OCI-LY7 (cell line): Measurements from ENCODE around the gene SYNRG. TPM values are rescaled to one million over a fixed set of nuclear protein-coding genes. Genes with fewer than 3 reads are reported as not detected.
A peak's percentile ranks its signal among the peaks of the same experiment; 100 is the strongest.

Experiments used
- BruUV-seq: library from RNA; stranded (reverse); fragments of 400-500 nt; replicated peaks from 2 replicates; lab custom pipeline; 2021; lab: Mats Ljungman, UMichigan
- CTCF ChIA-PET: fragments of 300-600 bp; sonication (Branson Sonifier 250); formaldehyde crosslinking; loops from one replicate; lab custom pipeline; 2022; ENCODE audit warnings: antibody characterized with exemption; ENCODE audit not compliant: unreplicated experiment; lab: Charles Lee
- POLR2A ChIA-PET: fragments of 300-600 bp; sonication (Branson Sonifier 250); formaldehyde crosslinking; loops from one replicate; lab custom pipeline; 2022; ENCODE audit warnings: antibody characterized with exemption; lab: Charles Lee
- DNase-seq: peaks from one replicate; pipeline ENCODE4 v3.0.0-alpha.2; 2015; ENCODE audit warnings: low spot score
- H2AFZ ChIP-seq: fragments of 200-600 bp; sonication (generic), shearing (Covaris generic); 2 replicates; pipeline ENCODE4 v1.6.1; 2014; ENCODE audit warnings: mild to moderate bottlenecking, antibody characterized with exemption, low read length, moderate library complexity
- H3K27ac ChIP-seq: fragments of 200-600 bp; sonication (generic); 2 replicates; pipeline ENCODE4 v1.5.1; 2014; ENCODE audit warnings: mixed run types, low read depth, mild to moderate bottlenecking, moderate library complexity, low read length, inconsistent platforms; ENCODE audit not compliant: poor library complexity, severe bottlenecking
- H3K36me3 ChIP-seq: fragments of 200-600 bp; sonication (generic); 2 replicates; pipeline ENCODE4 v1.6.1; 2014; ENCODE audit warnings: mild to moderate bottlenecking, antibody characterized with exemption, low read length, moderate library complexity, mixed read lengths; ENCODE audit not compliant: insufficient read depth
- H3K4me1 ChIP-seq: fragments of 200-600 bp; sonication (generic); 2 replicates; pipeline ENCODE4 v1.5.1; 2014; ENCODE audit warnings: mild to moderate bottlenecking, low read length; ENCODE audit not compliant: insufficient read depth, poor library complexity, severe bottlenecking
- H3K4me2 ChIP-seq: fragments of 200-600 bp; sonication (generic); 2 replicates; pipeline ENCODE4 v1.6.1; 2014; ENCODE audit warnings: mild to moderate bottlenecking, low read length
- H3K4me3 ChIP-seq: fragments of 200-600 bp; sonication (generic); 2 replicates; pipeline ENCODE4 v1.5.1; 2014; ENCODE audit warnings: mild to moderate bottlenecking, low read depth, low read length; ENCODE audit not compliant: poor library complexity, severe bottlenecking
- H3K79me2 ChIP-seq: fragments of 200-600 bp; sonication (generic); 2 replicates; pipeline ENCODE4 v1.6.1; 2016; ENCODE audit warnings: low read depth, mild to moderate bottlenecking, low read length, moderate library complexity, mixed read lengths; ENCODE audit not compliant: insufficient read depth
- H3K9me2 ChIP-seq: fragments of 200-600 bp; sonication (generic); 2 replicates; pipeline ENCODE4 v1.6.1; 2016; ENCODE audit warnings: mild to moderate bottlenecking, low read length, mixed read lengths; ENCODE audit not compliant: insufficient read depth
- H3K9me3 ChIP-seq: fragments of 200-600 bp; sonication (generic); 2 replicates; pipeline ENCODE4 v1.6.1; 2014; ENCODE audit warnings: mild to moderate bottlenecking, mixed run types, low read length, mixed read lengths
- H4K20me1 ChIP-seq: fragments of 200-600 bp; sonication (generic); 2 replicates; pipeline ENCODE4 v1.6.1; 2014; ENCODE audit warnings: mild to moderate bottlenecking, antibody characterized with exemption, low read length, moderate library complexity, mixed read lengths; ENCODE audit not compliant: insufficient read depth
- CTCF ChIP-seq: fragments of 200-600 bp; sonication (generic); conservative IDR thresholded peaks from 2 replicates; pipeline ENCODE4 v1.5.1; 2014; ENCODE audit warnings: mild to moderate bottlenecking, antibody characterized with exemption, low read length, moderate library complexity, mixed read lengths
- EZH2phosphoT487 ChIP-seq: fragments of 200-600 bp; sonication (generic); IDR thresholded peaks from 2 replicates; pipeline ENCODE4 v1.6.1; 2018; ENCODE audit warnings: low read depth, borderline replicate concordance, mild to moderate bottlenecking, mixed run types, antibody characterized with exemption, low read length, moderate library complexity, mixed read lengths
- intact Hi-C: fragments of 100-400 bp; cut with micrococcal nuclease; formaldehyde crosslinking; loops from one replicate; pipeline ENCODE4 v1.10.0; 2022; ENCODE audit not compliant: unreplicated experiment
- total RNA-seq, 2 experiments: library from RNA; depleted of rRNA in 1 of 2; stranded (reverse); fragments of >200 nt in 1 of 2; shearing (Covaris generic) in 1 of 2; gene quantifications; 2 replicates each; pipeline ENCODE4 v1.2.3, GENCODE V29; 2014 to 2022

SYNRG gene
- total RNA-seq, 2 experiments from 2014 or later = 39.6 to 132 TPM

- intact Hi-C loops = no loop called here
- Histone ChIP-seq H3K9me3 (no peaks in the 10 kb centered on the region), H4K20me1 (no peaks in the 10 kb centered on the region), H3K27ac (no peak overlapping the region), H2AFZ (no peak overlapping the region), H3K4me2 (no peak overlapping the region), H3K79me2 (peaks cover 4% of the 10 kb centered on the region), H3K9me2 (no peaks in the 10 kb centered on the region), H3K4me1 (peaks cover 5% of the 10 kb centered on the region), H3K4me3 (no peak overlapping the region), H3K36me3 (0 out of 2 replicates have a peak, but pooled peaks cover 3% of the 10 kb centered on the region)
- no peak for DNase-seq
- ChIA-PET POLR2A (interaction anchor here (0.6 kb wide), 1 partner anchor 151 kb away, joined by 4 read pairs; no protein-coding TSS in a partner anchor), CTCF (interaction anchor here (1.1 kb wide), 1 partner anchor 168 kb away, joined by 3 read pairs; no protein-coding TSS in a partner anchor)
- TF ChIP-seq CTCF = no peak
- TF ChIP-seq EZH2phosphoT487 = no peak
- no TSS peak for BruUV-seq
Measured at GRCh38 chr17:37647856-37648255, 38.6 kb upstream of the SYNRG start.

- intact Hi-C loops = no loop called here
- Histone ChIP-seq H3K4me1 (peaks cover 17% of the 10 kb centered on the region), H3K36me3 (peaks cover 31% of the 10 kb centered on the region), H3K4me2 (peak overlapping the region; percentile 98), H4K20me1 (no peaks in the 10 kb centered on the region), H3K79me2 (peaks cover 33% of the 10 kb centered on the region), H3K4me3 (peak overlapping the region; percentile 98), H3K9me2 (no peaks in the 10 kb centered on the region), H3K9me3 (no peaks in the 10 kb centered on the region), H2AFZ (peak overlapping the region; percentile 99), H3K27ac (no peak overlapping the region)
- ChIA-PET POLR2A (no interaction called here), CTCF (no interaction called here)
- no TSS peak for BruUV-seq
- TF ChIP-seq EZH2phosphoT487 = no peak
- no peak for TF ChIP-seq CTCF
- no peak for DNase-seq
Measured at GRCh38 chr17:37643869-37644268, 34.7 kb upstream of the SYNRG start.

- intact Hi-C loops = no loop called here
- Histone ChIP-seq H3K9me3 (no peaks in the 10 kb centered on the region), H3K27ac (peak within 1 kb of the TSS; percentile 47), H2AFZ (peak within 1 kb of the TSS; percentile 99), H3K4me1 (peaks cover 17% of the 10 kb centered on the region), H3K4me2 (peak within 1 kb of the TSS; percentile 98), H3K9me2 (no peaks in the 10 kb centered on the region), H4K20me1 (no peaks in the 10 kb centered on the region), H3K79me2 (peaks cover 35% of the 10 kb centered on the region), H3K4me3 (peak within 1 kb of the TSS; percentile 98), H3K36me3 (peaks cover 36% of the 10 kb centered on the region)
- ChIA-PET CTCF (no interaction called here), POLR2A (no interaction called here)
- BruUV-seq = no TSS peak
- DNase-seq = peak; percentile 92
- no peak for TF ChIP-seq CTCF
- TF ChIP-seq EZH2phosphoT487 = no peak
Measured at GRCh38 chr17:37643118-37643766, 34.0 kb upstream of the SYNRG start, which contains the start of gene DDX52. DDX52 (minus strand) TSS chr17:37643446; CDS start chr17:37643420, 26 bp downstream.
